NCI-H2107 treated with DMSO at 0.1 percent for 48 hours (cell line): ENCODE results near the gene WFIKKN2.
"Not testable (repeated sequence)": the region's sequence is repeated elsewhere in the genome, so short reads cannot be mapped to it uniquely, and the experiment has no call there.

ENCODE experiments used
- DNase-seq: peaks from one replicate; lab custom pipeline; 2025; ENCODE audit not compliant: unreplicated experiment; lab: John Stamatoyannopoulos, UW

WFIKKN2 gene, protein sequence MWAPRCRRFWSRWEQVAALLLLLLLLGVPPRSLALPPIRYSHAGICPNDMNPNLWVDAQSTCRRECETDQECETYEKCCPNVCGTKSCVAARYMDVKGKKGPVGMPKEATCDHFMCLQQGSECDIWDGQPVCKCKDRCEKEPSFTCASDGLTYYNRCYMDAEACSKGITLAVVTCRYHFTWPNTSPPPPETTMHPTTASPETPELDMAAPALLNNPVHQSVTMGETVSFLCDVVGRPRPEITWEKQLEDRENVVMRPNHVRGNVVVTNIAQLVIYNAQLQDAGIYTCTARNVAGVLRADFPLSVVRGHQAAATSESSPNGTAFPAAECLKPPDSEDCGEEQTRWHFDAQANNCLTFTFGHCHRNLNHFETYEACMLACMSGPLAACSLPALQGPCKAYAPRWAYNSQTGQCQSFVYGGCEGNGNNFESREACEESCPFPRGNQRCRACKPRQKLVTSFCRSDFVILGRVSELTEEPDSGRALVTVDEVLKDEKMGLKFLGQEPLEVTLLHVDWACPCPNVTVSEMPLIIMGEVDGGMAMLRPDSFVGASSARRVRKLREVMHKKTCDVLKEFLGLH

DNA sequence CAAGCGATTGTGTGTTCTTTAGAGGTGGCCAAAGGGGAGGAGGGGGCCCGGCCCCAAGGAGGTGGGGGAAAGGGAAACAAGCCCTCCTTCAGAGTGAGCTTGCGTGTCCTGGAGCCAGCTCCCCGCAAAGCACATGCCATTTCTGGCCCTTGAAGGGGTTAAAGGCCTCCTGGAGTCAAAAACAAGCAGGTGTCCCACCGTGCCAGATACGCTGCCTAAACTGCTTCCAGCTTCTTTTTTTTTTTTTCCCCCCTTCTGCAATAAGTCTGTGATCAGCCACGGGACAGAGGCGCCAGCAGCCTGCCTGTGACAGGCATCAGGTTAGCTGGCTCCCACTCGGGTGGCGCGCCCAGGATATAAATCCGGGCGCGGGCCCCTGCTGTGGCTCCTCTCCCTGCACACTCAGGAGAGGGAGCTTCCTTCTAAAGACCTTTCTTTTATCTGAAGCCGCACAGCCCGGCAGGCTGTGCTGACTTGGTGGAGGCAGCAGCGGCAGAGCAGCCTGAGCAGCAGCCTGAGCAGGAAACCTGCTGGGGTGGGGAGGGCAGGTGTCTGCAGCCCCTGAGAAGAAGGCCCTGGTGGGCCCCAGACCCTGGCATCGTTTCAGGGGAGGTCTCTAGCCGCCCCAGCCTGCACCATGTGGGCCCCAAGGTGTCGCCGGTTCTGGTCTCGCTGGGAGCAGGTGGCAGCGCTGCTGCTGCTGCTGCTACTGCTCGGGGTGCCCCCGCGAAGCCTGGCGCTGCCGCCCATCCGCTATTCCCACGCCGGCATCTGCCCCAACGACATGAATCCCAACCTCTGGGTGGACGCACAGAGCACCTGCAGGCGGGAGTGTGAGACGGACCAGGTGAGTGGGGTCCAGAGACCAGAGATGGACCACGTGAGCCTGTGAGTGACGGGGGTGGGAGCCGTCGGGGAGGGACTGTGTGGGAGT is at the start of gene WFIKKN2:
TSS of gene WFIKKN2 (plus strand) at position 286 of the 934 bp plus-strand sequence. CDS start at position 638, 352 bp downstream.
- DNase-seq: no peak

DNA sequence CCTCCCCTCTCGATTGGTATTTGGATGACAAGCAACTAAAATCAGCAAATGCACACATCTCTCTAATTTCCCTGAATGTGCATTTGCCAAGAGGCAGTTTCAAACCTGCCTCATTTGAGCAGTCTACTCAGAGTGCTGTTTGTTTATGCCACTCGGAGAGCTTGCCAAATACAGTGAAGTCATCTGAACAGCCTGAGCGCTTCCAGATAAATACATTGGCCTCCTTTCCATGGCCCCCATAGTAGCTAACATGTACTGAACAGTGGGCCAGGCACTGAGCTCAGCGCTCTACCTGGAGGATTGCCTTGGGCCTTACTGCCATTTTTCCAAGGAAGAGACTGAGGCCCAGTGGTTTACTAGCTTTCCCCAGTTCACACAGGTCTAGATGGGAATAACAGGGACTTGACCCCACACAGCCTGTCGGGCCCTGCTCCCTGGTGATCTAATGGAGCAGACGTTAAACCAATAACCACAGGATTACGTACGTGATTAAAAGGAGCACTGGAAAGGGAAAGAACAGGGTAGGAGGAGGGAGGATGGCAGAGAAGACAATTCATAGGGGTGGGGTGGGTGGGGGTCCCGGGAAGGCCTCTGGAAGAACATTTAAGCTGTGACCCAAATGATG is 49.3 kb upstream of the WFIKKN2 start:
- no peak for DNase-seq

DNA sequence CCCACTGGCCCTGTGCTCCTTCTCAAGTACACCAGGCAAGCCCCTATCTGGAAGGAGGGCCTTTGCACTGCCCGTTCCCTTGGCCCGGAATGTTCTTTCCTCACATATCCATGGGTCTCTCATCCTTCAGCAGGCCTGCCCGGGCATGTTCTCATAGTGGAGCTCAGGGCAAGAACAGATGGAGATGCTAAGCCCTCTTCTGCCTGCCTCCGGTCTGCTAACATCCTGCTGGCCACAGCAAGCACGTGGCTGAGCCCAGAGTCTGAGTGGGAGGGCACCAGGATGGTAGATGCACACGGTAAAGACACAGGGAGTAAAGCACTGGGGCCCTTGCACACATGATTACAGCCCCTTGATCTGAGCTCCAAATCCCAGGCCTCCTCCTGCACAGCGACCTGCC is 48.3 kb upstream of the WFIKKN2 start:
- DNase-seq: no peak

DNA sequence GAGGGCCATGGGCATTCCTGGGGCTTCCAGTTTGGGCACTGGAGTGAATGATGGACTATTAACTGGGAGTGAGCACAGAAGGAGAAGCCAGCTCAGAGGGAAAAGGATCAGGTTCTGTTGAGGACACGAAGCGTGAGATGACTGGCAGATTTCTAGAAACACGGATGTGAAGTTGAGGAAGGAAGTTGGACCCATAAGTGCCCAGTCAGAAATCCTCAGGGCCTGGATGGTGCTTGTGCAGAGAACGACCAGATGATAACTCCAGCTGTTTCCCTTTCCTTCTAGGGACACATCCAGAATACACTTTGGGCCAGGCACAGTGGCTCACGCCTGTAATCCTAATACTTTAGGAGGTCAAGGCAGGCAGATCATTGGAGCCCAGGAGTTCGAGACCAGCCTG is 44.8 kb upstream of the WFIKKN2 start:
- DNase-seq: no peak

DNA sequence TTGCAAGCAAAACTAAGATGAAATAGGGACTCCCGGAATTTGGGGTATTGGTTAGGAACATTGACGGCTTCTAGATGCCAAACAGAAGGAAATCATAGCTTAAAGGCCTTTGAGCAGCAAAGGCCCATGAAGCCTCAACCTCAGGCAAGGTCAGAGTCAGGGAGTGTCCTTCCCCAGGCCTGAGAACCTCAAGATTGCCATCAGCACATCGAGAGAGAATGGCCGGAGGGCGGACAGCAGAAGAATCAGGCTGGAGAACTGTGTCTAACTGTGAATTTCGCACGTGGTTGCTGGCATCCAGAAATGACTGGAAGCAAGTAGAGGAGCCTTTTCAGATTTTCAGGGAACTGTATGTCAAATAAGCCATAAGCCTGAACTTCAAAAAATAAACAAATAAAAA is 43.3 kb upstream of the WFIKKN2 start:
- no peak for DNase-seq

DNA sequence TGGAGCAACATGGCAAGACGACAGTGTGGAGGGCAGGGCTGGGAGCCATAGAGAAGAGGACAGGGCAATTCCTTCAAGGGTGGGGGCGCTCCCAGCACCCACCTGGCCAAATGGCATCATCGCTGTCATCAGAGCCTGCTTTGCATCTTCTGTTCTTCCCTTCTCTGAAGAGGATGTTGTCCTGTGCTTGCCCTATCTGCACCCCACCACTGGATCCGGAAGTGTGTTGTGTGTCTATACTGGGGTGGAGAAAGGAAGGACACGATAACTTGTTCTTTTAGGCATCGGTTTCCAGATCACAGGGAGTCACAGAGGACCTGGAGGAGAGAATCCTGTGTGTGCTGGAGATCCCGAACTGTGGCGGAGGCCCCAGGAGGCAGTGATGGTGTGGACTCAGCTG is 42.4 kb upstream of the WFIKKN2 start:
- no peak for DNase-seq

DNA sequence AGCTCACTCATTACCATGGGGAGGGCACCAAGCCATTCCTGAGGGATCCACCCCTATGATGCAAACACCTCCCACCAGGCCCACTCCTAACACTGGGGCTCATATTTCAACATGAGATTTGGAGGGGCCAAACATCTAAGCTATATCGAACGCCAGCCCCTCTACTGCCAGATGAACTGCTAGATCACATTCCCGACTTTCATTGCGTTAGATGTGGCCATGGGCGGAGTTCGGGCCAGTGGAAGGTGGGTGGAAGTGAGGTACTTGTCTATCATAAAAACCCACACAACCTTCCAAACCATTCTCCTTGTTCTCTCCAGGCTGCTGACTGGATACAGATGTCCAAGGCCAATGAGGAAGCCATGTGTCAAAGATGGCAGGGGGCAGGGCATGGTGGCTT is 41.0 kb upstream of the WFIKKN2 start:
- no peak for DNase-seq

DNA sequence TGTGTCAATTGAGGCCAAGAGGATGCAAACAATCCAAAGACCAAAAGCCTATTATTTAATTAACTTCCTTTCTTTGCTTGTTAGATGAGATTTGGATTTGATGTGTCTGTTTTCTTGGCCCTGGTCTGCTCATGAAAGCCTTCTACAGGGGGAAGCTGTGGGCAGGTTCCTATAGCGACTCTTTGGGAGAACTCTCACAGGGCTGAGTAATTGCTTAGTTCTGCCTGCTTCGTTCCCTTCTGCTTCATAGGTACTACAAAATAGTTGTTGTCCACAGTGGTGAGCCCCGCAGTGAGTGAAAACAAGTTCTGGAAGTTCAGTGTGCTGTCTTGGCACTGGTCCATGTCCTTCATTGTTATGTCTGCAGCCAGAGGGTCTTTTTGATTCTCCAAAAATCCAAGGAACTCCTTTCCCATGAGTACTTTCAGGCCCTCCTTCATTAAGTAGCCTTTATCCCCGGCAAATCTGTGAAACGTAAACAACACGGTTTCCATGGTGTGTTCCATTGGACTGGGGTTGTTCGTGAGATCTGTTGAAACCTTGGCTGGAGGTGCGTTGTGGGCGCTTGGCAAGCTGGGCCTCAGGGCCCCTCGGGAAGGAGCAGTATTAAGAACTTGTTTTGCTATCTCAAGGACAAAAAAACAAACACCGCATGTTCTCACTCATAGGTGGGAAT is 38.1 kb upstream of the WFIKKN2 start:
- no peak for DNase-seq

DNA sequence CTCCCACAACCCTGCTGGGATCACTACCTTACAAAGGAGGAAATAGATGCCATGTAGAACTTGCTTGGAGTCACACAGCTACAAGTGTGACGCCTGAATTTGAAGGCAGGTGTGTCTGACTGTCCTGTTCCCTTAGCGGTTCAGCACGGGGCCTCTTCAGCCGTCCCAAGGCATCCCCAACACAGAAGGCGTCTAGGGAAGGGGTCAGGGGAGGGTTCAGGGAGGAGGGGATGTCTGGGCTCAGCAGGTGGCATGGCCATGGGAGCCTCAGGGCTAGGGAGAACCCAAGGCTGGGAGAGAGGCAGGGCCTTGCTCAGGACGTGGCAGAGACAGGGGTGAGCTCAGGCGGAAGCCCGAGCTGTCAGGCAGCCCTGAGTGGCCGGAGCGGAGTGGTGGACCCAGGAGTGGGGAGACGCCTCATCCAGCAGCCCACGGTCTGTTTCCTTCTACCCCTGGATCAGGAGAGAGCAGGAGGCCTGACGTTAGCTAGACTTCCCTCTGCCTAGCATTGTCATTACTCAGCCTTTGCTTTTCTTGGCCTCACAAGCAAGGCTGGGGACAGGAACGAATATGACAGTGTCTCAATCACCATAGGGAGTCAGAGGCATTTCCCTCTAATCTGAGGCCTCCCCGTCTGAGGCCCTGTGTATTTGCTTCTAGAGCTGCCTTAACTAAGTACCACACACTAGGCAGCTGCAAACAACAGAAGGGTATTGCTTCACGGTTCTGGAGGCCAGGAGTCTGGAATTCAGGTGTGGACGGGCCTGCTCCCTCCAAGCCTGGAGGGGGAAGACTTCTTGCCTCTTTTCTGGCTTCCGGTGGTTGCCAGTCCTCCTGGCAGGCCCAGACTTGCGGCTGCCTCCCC is 36.7 kb upstream of the WFIKKN2 start:
- no peak for DNase-seq

DNA sequence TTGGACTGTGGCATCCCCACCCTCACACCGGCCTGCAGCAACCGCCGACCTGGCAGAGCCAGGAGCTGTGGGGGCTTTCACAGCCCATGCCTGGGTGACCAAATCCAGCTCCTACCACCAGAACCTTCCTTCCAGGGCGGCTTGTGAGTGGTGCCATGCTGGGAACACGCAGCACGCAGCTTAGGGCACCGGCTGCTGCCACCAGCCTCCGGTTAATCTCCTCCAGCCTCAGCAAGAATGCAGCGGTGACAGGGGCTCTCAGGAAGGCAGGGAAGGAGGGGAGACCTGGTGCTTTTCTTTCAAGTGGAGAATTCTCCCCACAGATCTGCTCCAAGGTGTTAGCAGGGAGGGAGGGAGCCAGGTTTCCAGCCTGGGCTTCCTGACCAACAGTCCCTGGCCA is 35.8 kb upstream of the WFIKKN2 start:
- no peak for DNase-seq

DNA sequence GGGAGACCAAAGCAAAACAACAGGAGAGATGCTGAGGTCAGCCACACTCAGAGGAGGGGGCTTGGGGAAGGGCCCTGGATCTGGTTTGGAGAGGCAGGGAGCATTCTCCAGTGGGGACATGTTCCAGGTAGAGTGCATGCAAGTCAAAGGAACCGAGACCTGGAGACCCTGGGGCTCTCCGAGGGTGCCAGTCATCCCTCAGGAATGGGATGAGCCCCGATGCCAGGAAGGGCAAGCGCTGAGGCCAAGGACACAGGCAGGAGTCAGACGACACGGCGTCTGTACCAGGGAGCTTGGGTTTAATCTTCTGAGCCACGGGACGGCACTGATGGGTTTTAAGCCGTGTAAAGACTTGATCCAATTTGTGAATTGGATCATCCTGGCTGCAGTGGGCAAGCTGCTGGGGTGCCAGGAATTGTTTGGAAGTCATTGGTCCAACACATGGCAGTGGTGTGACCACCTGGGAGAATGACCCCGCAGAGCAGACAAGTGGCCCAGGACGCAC is 35.1 kb upstream of the WFIKKN2 start:
- DNase-seq: no peak

DNA sequence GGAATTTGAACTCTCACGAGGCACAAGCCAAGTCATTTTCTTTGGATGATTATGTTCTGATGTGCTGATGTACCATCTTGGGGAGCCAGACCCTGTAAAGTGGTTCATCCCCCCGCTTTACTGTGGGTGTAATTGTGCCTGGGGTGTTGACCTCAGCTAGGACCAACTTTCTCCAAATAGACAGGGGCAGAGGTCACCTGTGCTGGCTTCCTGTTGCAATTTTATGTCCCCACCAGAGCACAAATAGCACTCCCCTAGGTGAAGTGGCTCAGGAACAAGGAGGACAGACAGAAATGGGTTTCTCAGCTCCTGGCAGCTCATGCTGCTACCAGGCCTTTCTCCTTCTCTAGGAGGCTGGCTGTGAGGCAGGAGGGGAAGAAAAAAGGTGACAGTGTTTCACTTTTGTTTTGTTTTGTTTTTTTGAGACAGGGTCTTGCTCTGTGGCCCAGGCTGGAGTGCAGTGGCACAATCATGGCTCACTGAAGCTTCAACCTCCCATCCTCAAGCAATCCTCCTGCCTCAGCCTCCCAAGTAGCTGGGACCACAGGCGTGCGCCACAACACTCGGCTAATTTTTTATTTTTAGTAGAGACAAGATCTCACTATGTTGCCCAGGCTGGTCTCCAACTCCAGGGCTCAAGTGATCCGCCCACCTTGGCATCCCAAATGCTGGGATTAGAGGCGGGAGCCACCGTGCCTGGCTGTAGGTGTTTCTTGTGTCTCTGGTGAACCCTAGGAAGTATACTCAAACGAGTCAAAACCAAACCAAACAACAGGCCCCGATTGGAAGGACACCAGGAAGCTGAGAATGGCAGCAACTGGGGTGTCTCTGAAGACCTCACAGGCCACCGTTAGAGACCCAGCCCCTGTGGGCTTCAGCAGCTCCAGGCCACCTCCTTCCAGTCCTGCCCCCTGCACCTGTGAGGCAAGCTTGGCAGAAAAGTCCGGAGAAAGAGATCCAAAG is 32.5 kb upstream of the WFIKKN2 start:
- DNase-seq: no peak

DNA sequence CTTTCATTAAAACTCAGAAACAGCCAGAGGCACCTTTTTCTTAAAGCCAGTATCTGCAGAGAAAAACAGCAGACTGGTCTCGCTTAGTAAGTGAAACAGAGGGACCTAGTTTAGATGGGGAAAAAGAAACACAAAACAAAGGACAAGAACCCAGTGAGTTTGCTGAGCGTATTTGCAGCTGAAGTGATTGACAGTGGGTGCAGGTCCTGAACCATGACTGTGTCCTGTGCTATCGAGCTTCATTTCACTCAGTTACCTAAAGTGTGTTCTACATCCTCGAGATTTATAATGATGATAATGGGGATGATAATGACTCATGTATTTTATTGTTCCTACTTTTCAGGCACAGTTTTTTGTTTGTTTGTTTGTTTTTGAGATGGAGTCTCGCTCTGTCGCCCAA is 31.7 kb upstream of the WFIKKN2 start:
- DNase-seq: no peak

DNA sequence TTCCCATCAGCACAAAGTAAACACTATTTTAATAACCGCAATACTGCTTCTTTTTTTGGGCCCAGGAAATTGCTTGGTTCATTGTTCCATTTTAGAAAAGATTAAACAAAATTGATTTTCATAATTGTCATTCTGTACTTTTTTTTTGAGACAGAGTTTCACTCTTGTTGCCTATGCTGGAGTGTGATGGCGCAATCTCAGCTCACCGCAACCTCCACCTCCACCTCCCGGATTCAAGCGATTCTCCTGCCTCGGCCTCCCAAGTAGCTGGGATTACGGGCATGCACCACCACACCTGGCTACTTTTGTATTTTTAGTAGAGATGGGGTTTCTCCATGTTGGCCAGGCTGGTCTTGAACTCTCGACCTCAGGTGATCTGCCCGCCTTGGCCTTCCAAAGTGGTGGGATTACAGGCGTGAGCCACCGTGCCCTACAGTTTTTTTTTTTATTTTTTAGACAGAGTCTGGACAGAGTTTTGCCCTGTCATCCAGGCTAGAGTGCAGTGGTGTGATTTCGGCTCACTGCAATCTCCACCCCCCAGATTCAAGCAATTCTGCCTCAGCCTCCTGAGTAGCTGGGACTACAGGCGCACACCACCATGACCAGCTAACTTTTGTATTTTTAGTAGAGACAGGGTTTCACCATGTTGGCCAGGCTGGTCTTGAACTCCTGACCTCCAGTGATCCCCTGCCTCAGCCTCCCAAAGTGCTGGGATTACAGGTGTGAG is 30.5 kb upstream of the WFIKKN2 start:
- DNase-seq: not testable (repeated sequence)

DNA sequence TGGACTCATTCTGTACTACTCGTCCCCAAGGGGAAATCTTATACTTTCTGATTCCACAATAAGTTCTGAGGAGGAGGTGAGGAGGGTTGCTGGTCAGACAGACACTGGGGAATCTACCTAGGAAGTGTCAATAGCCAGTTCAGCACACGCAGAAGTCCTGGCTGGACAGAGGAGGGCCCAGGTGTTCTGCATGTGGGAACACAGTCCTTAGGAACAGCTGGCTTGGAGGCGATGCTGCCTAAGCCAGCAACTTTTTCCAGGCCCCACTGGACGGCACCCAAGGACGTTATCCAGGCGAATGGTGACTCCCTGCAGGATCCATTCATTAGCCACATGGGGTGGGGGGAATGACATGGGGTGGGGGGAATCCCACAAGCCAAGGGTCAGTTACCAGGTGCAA is 29.9 kb upstream of the WFIKKN2 start:
- DNase-seq: no peak

DNA sequence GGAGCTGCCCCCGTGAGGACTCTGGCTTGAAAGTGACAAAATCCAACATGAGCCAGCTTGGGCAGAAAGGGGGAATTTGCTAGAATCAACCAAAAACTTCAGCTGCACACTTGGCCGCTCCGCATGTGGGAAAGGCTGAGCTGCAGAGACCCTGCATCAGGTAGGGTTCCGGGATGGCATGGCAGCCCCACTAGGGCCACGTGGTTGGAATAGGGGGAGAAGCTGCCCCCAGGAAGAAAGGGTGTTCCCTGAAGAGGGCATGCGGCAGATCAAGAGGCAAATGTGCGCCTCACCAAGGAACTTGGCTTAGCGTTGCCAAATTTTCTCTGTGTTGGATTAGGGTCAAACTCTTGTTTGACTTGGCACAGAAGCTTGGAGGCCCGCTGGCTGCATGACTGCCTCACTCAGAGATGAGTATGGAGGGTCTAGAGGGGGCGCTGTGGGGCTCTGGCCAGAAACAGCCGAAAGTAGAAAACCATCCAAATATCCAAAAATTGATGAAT is 29.2 kb upstream of the WFIKKN2 start:
- no peak for DNase-seq

DNA sequence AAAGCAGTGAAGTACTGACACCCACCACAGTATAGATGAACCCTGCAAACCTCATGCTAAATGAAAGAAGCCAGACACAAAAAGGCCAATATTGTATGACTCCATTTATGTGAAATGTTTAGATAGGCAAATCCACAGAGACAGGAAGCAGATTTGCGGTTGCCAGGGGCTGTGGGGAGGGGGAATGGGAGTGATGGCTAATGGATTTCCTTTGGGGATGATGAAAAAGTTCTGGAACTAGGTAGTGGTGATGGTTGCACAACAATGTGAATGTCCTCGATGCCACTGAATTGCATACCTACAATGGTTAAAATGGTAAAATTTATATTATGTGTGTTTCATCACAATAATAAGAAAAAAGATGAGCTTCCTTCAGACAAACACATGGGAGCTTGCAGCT is 28.4 kb upstream of the WFIKKN2 start:
- DNase-seq: no peak

DNA sequence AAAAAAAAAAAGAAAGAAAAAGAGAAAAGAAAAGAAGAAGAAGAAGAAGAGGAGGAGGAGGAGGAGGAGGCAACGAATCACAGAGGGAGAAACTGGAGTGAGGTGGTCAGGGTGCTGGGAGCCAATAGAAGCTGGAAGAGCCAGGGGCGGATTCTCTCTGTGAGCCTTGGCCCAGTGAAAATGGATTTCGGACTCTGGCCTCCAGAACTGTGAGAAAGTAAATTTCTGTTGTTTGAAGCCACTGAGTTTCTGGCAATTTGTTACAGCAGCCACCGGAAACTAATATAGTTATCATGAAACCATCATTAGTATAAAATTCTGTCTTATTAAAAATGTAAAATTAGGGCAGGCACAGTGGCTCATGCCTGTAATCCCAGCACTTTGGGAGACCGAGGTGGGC is 27.7 kb upstream of the WFIKKN2 start:
- DNase-seq: no peak
